ENCODE measurements around the gene NFIX. TPM values are rescaled to one million over a fixed set of nuclear protein-coding genes. Genes with fewer than 3 reads are reported as not detected.
A peak's percentile ranks its signal among the peaks of the same experiment; 100 is the strongest.

NFIX gene
- polyA plus RNA-seq, 1 donor from 2014 or later: 0.09 TPM

- H3K27ac Mint-ChIP-seq: peak overlapping the region; percentile 95 to 98 (median 96)
- H3K27me3 Mint-ChIP-seq: peaks cover 5% of the 10 kb centered on the region
- H3K4me1 Mint-ChIP-seq: peaks cover 23 to 28% (median 24%) of the 10 kb centered on the region in 3 donors
These were observed 103.2 kb downstream of the NFIX start for GRCh38 chr19:13098277-13099072.

GRCh38 chr19:13099073-13099999 lies 104.1 kb downstream of the NFIX start:
- H3K9me3 Mint-ChIP-seq: peaks cover 0 to 1% (median 0%) of the 10 kb centered on the region in 3 donors
- peak overlapping the region; percentile 90 to 97 (median 94) for H3K4me3 Mint-ChIP-seq
- peaks cover 5% of the 10 kb centered on the region for H3K27me3 Mint-ChIP-seq
- peaks cover 21 to 27% (median 21%) of the 10 kb centered on the region in 3 donors for H3K4me1 Mint-ChIP-seq
- H3K27ac Mint-ChIP-seq: peak overlapping the region; percentile 95 to 98 (median 96)
- H3K36me3 Mint-ChIP-seq: peaks cover 1% of the 10 kb centered on the region

More at GRCh38 chr19:13098277-13099072, 103.2 kb downstream of the NFIX start:
- Mint-ChIP-seq H3K4me3 (peak overlapping the region; percentile 90 to 95 (median 94)), H3K36me3 (peaks cover 1% of the 10 kb centered on the region), H3K9me3 (peaks cover 0 to 1% (median 0%) of the 10 kb centered on the region in 3 donors)

GRCh38 chr19:13100031-13100588 lies 104.8 kb downstream of the NFIX start:
- peaks cover 20 to 26% (median 23%) of the 10 kb centered on the region in 3 donors for H3K4me1 Mint-ChIP-seq
- peaks cover 5% of the 10 kb centered on the region for H3K27me3 Mint-ChIP-seq
- peaks cover 0 to 1% (median 0%) of the 10 kb centered on the region in 3 donors for H3K9me3 Mint-ChIP-seq
- H3K36me3 Mint-ChIP-seq: peaks cover 1% of the 10 kb centered on the region
- peak overlapping the region; percentile 81 to 97 (median 90) for H3K4me3 Mint-ChIP-seq
- peak overlapping the region; percentile 95 to 98 (median 96) for H3K27ac Mint-ChIP-seq

- Mint-ChIP-seq H3K9me3 (peaks cover 0 to 1% (median 0%) of the 10 kb centered on the region in 3 donors), H3K27ac (peak overlapping the region; percentile 88 to 99 (median 95)), H3K4me3 (peak overlapping the region; percentile 90 to 98 (median 94))
These were observed 105.7 kb downstream of the NFIX start for GRCh38 chr19:13100841-13101589.

GRCh38 chr19:13101590-13102415 lies 106.5 kb downstream of the NFIX start:
- Mint-ChIP-seq H3K4me3 (peak overlapping the region; percentile 90 to 98 (median 94)), H3K36me3 (peaks cover 1% of the 10 kb centered on the region), H3K4me1 (peaks cover 19 to 27% (median 22%) of the 10 kb centered on the region in 3 donors), H3K9me3 (peaks cover 0 to 1% (median 0%) of the 10 kb centered on the region in 3 donors), H3K27me3 (peaks cover 4% of the 10 kb centered on the region), H3K27ac (peak overlapping the region; percentile 88 to 99 (median 95))

More at GRCh38 chr19:13100841-13101589, 105.7 kb downstream of the NFIX start:
- peaks cover 5% of the 10 kb centered on the region for H3K27me3 Mint-ChIP-seq
- H3K4me1 Mint-ChIP-seq: peaks cover 20 to 27% (median 23%) of the 10 kb centered on the region in 3 donors
- H3K36me3 Mint-ChIP-seq: peaks cover 1% of the 10 kb centered on the region

GRCh38 chr19:13102416-13102665 lies 107.1 kb downstream of the NFIX start:
- H3K4me1 Mint-ChIP-seq: peaks cover 16 to 24% (median 19%) of the 10 kb centered on the region in 3 donors

GRCh38 chr19:13102666-13103580 lies 107.6 kb downstream of the NFIX start, which contains the start of gene LYL1:
TSS of gene LYL1 (minus strand) at chr19:13102858. CDS start at chr19:13101171, 1,687 bp downstream.
- peak within 1 kb of the TSS; percentile 95 to 99 (median 98) for H3K27ac Mint-ChIP-seq
- H3K4me1 Mint-ChIP-seq: peaks cover 16 to 26% (median 19%) of the 10 kb centered on the region in 3 donors
- peak within 1 kb of the TSS; percentile 90 to 98 (median 94) for H3K4me3 Mint-ChIP-seq
- peaks cover 1% of the 10 kb centered on the region for H3K36me3 Mint-ChIP-seq
- peaks cover 0 to 1% (median 0%) of the 10 kb centered on the region in 3 donors for H3K9me3 Mint-ChIP-seq
- H3K27me3 Mint-ChIP-seq: peaks cover 2% of the 10 kb centered on the region

More at GRCh38 chr19:13102416-13102665, 107.1 kb downstream of the NFIX start:
- Mint-ChIP-seq H3K27ac (peak overlapping the region; percentile 88 to 99 (median 95)), H3K4me3 (peak overlapping the region; percentile 90 to 98 (median 94)), H3K36me3 (peaks cover 1% of the 10 kb centered on the region), H3K9me3 (peaks cover 0 to 1% (median 0%) of the 10 kb centered on the region in 3 donors), H3K27me3 (peaks cover 2% of the 10 kb centered on the region)

- H3K4me1 Mint-ChIP-seq: peaks cover 15 to 20% (median 16%) of the 10 kb centered on the region in 3 donors
- peaks cover 1% of the 10 kb centered on the region for H3K36me3 Mint-ChIP-seq
- H3K4me3 Mint-ChIP-seq: peak overlapping the region; percentile 90 to 98 (median 94)
- H3K27ac Mint-ChIP-seq: peak overlapping the region; percentile 95 to 99 (median 98)
- peaks cover 2% of the 10 kb centered on the region for H3K27me3 Mint-ChIP-seq
- H3K9me3 Mint-ChIP-seq: peaks cover 0 to 1% (median 0%) of the 10 kb centered on the region in 3 donors
These were observed 108.5 kb downstream of the NFIX start for GRCh38 chr19:13103581-13104359.

GRCh38 chr19:13104360-13104847 lies 109.1 kb downstream of the NFIX start:
- Mint-ChIP-seq H3K4me1 (peaks cover 15 to 18% (median 16%) of the 10 kb centered on the region in 3 donors), H3K27me3 (peaks cover 2% of the 10 kb centered on the region), H3K27ac (peak overlapping the region; percentile 95 to 99 (median 97))

GRCh38 chr19:13104848-13105711 lies 109.8 kb downstream of the NFIX start:
- peaks cover 14 to 15% (median 14%) of the 10 kb centered on the region in 3 donors for H3K4me1 Mint-ChIP-seq
- peak overlapping the region; percentile 95 to 99 (median 97) for H3K27ac Mint-ChIP-seq

More at GRCh38 chr19:13104360-13104847, 109.1 kb downstream of the NFIX start:
- Mint-ChIP-seq H3K36me3 (no peaks in the 10 kb centered on the region), H3K9me3 (peaks cover 0 to 1% (median 0%) of the 10 kb centered on the region in 3 donors), H3K4me3 (peak overlapping the region; percentile 86 to 98 (median 92))

More at GRCh38 chr19:13104848-13105711, 109.8 kb downstream of the NFIX start:
- Mint-ChIP-seq H3K9me3 (no peaks in the 10 kb centered on the region), H3K36me3 (no peaks in the 10 kb centered on the region), H3K4me3 (peak overlapping the region; percentile 86 to 98 (median 92)), H3K27me3 (peaks cover 1% of the 10 kb centered on the region)

All from IgD-negative memory B cell (primary cell).